ENCODE measurements around the gene FAM170B.
A peak's percentile ranks its signal among the peaks of the same experiment; 100 is the strongest.

FAM170B gene

GRCh38 chr10:49115015-49115795 is 18.6 kb downstream of the FAM170B start, which contains the start of gene VSTM4:
Gene VSTM4 (minus strand): TSS chr10:49115522. CDS start chr10:49115485, 37 bp downstream.
- Histone ChIP-seq H3K27ac (peak within 1 kb of the TSS; percentile 43), H3K4me3 (ENCODE audit: low read depth, low read length) (peak within 1 kb of the TSS; percentile 65), H3K27me3 (replicated peaks) (no peaks in the 10 kb centered on the region), H3K36me3 (replicated peaks) (no peaks in the 10 kb centered on the region)
- in situ Hi-C loops (cut with HindIII; ENCODE audit: low pct_ligation_motif_present, low sequenced_read_pairs) = no loop called here
- DNase-seq = peak; percentile 45
- TF ChIP-seq CTCF (IDR thresholded peaks at IDR 0.05; ENCODE audit: low read depth, low read length, missing control alignments) = no peak

GRCh38 chr10:49114718-49115014 is 19.2 kb downstream of the FAM170B start:
- H3K36me3 ChIP-seq (replicated peaks) = no peaks in the 10 kb centered on the region
- DNase-seq = no peak
- in situ Hi-C loops (cut with HindIII; ENCODE audit: low pct_ligation_motif_present, low sequenced_read_pairs) = no loop called here
- no peak for TF ChIP-seq CTCF (IDR thresholded peaks at IDR 0.05; ENCODE audit: low read depth, low read length, missing control alignments)
- peak overlapping the region; percentile 43 for H3K27ac ChIP-seq
- peak overlapping the region; percentile 65 for H3K4me3 ChIP-seq (ENCODE audit: low read depth, low read length)
- H3K27me3 ChIP-seq (replicated peaks) = no peaks in the 10 kb centered on the region

GRCh38 chr10:49113741-49114141 is 20.1 kb downstream of the FAM170B start:
- Histone ChIP-seq H3K36me3 (replicated peaks) (no peaks in the 10 kb centered on the region), H3K27me3 (replicated peaks) (no peaks in the 10 kb centered on the region), H3K27ac (no peak overlapping the region), H3K4me3 (ENCODE audit: low read depth, low read length) (no peak overlapping the region)
- no peak for DNase-seq
- no peak for TF ChIP-seq CTCF (IDR thresholded peaks at IDR 0.05; ENCODE audit: low read depth, low read length, missing control alignments)
- in situ Hi-C loops (cut with HindIII; ENCODE audit: low pct_ligation_motif_present, low sequenced_read_pairs) = no loop called here

GRCh38 chr10:49112851-49113250 is 21.0 kb downstream of the FAM170B start:
- in situ Hi-C loops (cut with HindIII; ENCODE audit: low pct_ligation_motif_present, low sequenced_read_pairs) = no loop called here
- no peaks in the 10 kb centered on the region for H3K36me3 ChIP-seq (replicated peaks)
- no peaks in the 10 kb centered on the region for H3K27me3 ChIP-seq (replicated peaks)
- no peak overlapping the region for H3K4me3 ChIP-seq (ENCODE audit: low read depth, low read length)
- no peak overlapping the region for H3K27ac ChIP-seq
- DNase-seq = no peak
- no peak for TF ChIP-seq CTCF (IDR thresholded peaks at IDR 0.05; ENCODE audit: low read depth, low read length, missing control alignments)

- no peak for DNase-seq
- Histone ChIP-seq H3K4me3 (ENCODE audit: low read depth, low read length) (no peak overlapping the region), H3K36me3 (replicated peaks) (no peaks in the 10 kb centered on the region), H3K27me3 (replicated peaks) (no peaks in the 10 kb centered on the region), H3K27ac (no peak overlapping the region)
- no peak for TF ChIP-seq CTCF (IDR thresholded peaks at IDR 0.05; ENCODE audit: low read depth, low read length, missing control alignments)
- in situ Hi-C loops (cut with HindIII; ENCODE audit: low pct_ligation_motif_present, low sequenced_read_pairs) = no loop called here
Measured at GRCh38 chr10:49112098-49112497, 21.7 kb downstream of the FAM170B start.

GRCh38 chr10:49111320-49111698 is 22.5 kb downstream of the FAM170B start:
- TF ChIP-seq CTCF (IDR thresholded peaks at IDR 0.05; ENCODE audit: low read depth, low read length, missing control alignments) = no peak
- no peaks in the 10 kb centered on the region for H3K27me3 ChIP-seq (replicated peaks)
- no peak overlapping the region for H3K27ac ChIP-seq
- DNase-seq = no peak
- in situ Hi-C loops (cut with HindIII; ENCODE audit: low pct_ligation_motif_present, low sequenced_read_pairs) = no loop called here
- H3K4me3 ChIP-seq (ENCODE audit: low read depth, low read length) = no peak overlapping the region
- no peaks in the 10 kb centered on the region for H3K36me3 ChIP-seq (replicated peaks)
